Caco-2 (cell line): ENCODE data around the gene MED20. TPM values are rescaled to one million over a fixed set of nuclear protein-coding genes. Genes with fewer than 3 reads are reported as not detected.

Experiments
- BruUV-seq: library from RNA; stranded (reverse); fragments of 400-500 nt; replicated peaks from 2 replicates; lab custom pipeline; 2021; lab: Mats Ljungman, UMichigan
- CTCF ChIA-PET: fragments of 300-600 bp; sonication (Branson Sonifier 250); formaldehyde crosslinking; loops from one replicate; lab custom pipeline; 2022; ENCODE audit warnings: antibody characterized with exemption; lab: Charles Lee
- POLR2A ChIA-PET: fragments of 300-600 bp; sonication (Branson Sonifier 250); formaldehyde crosslinking; loops from one replicate; lab custom pipeline; 2022; ENCODE audit warnings: antibody characterized with exemption; lab: Charles Lee
- DNase-seq, 2 experiments: peaks; one replicate each; pipeline versions ENCODE4 v3.0.0 to v3.0.0-alpha.2; 2020 to 2022
- H3K27me3 ChIP-seq: replicated peaks from 2 replicates; pipeline ENCODE4 v1.6.0; 2011; ENCODE audit warnings: low read length; ENCODE audit not compliant: control insufficient read depth, insufficient read depth
- H3K36me3 ChIP-seq: 2 replicates; pipeline ENCODE4 v1.5.1; 2011; ENCODE audit warnings: low read length; ENCODE audit not compliant: control insufficient read depth, insufficient read depth
- H3K4me1 ChIP-seq: fragments of 250-450 bp; sonication (Bioruptor Pico); 2 replicates; pipeline ENCODE4 v1.5.1; 2020; ENCODE audit warnings: mild to moderate bottlenecking
- H3K4me3 ChIP-seq: 2 replicates; pipeline ENCODE4 v1.5.1; 2011; ENCODE audit warnings: low read depth, mild to moderate bottlenecking, control low read depth, low read length
- H3K9me3 ChIP-seq: fragments of 250-450 bp; sonication (Bioruptor Pico); 2 replicates; pipeline ENCODE4 v1.5.1; 2020; ENCODE audit warnings: mild to moderate bottlenecking, moderate library complexity
- H3K27ac Mint-ChIP-seq: one replicate; pipeline ENCODE4 v1.8.0; 2022; ENCODE audit warnings: mixed read lengths; ENCODE audit not compliant: unreplicated experiment
- H3K27me3 Mint-ChIP-seq: one replicate; pipeline ENCODE4 v1.8.0; 2022; ENCODE audit warnings: mixed read lengths; ENCODE audit not compliant: insufficient read depth, unreplicated experiment
- H3K36me3 Mint-ChIP-seq: one replicate; pipeline ENCODE4 v1.8.0; 2022; ENCODE audit warnings: mild to moderate bottlenecking, mixed read lengths; ENCODE audit not compliant: insufficient read depth, unreplicated experiment
- H3K4me1 Mint-ChIP-seq: one replicate; pipeline ENCODE4 v1.8.0; 2022; ENCODE audit warnings: low read depth, mixed read lengths; ENCODE audit not compliant: unreplicated experiment
- H3K4me3 Mint-ChIP-seq: one replicate; pipeline ENCODE4 v1.8.0; 2022; ENCODE audit warnings: mild to moderate bottlenecking, moderate library complexity, mixed read lengths; ENCODE audit not compliant: unreplicated experiment
- H3K9me3 Mint-ChIP-seq: one replicate; pipeline ENCODE4 v1.8.0; 2022; ENCODE audit warnings: mixed read lengths; ENCODE audit not compliant: unreplicated experiment
- CTCF ChIP-seq, 2 experiments: fragments of 200-600 bp in 1 of 2; IDR thresholded peaks; 1 replicate in 1 of 2; 2 replicates in 1 of 2; pipeline versions ENCODE4 v1.5.1 to v1.8.0; 2011 to 2022; ENCODE audit warnings: antibody characterized with exemption in 1 of 2, control low read depth in 1 of 2, inconsistent platforms in 1 of 2, low read depth in 1 of 2, low read length in 1 of 2, mild to moderate bottlenecking in 1 of 2, moderate library complexity in 1 of 2; ENCODE audit not compliant: insufficient read depth in 1 of 2, severe bottlenecking in 1 of 2, unreplicated experiment in 1 of 2
- intact Hi-C: fragments of 100-400 bp; cut with micrococcal nuclease; formaldehyde crosslinking; loops from one replicate; pipeline ENCODE4 v1.10.0; 2022; ENCODE audit not compliant: unreplicated experiment
- total RNA-seq: library from RNA; stranded (reverse); gene quantifications from 2 replicates; pipeline ENCODE4 v1.2.3, GENCODE V29; 2022

The MED20 gene
- total RNA-seq, 1 experiment from 2014 or later = 43.7 TPM

GRCh38 chr6:41937472-41937860, 16.5 kb upstream of the MED20 start:
- Histone ChIP-seq H3K4me3 (no peak overlapping the region), H3K27me3 (no peaks in the 10 kb centered on the region), H3K4me1 (peaks cover 33% of the 10 kb centered on the region), H3K9me3 (no peaks in the 10 kb centered on the region), H3K36me3 (peaks cover 3% of the 10 kb centered on the region)
- Mint-ChIP-seq H3K9me3 (no peaks in the 10 kb centered on the region), H3K27me3 (no peaks in the 10 kb centered on the region), H3K4me1 (peaks cover 17% of the 10 kb centered on the region), H3K36me3 (peaks cover 46% of the 10 kb centered on the region), H3K4me3 (no peak overlapping the region), H3K27ac (no peak overlapping the region)
- no peak for DNase-seq
- CTCF ChIA-PET = no interaction called here
- no TSS peak for BruUV-seq
- POLR2A ChIA-PET = no interaction called here
- intact Hi-C loops = loop anchor here (5.0 kb wide), 1 partner anchor 135 kb away; no protein-coding TSS in a partner anchor
- no peak for TF ChIP-seq CTCF (IDR thresholded peaks at IDR 0.05; ENCODE audit: insufficient read depth in 1 of 2, low read depth in 1 of 2, low read length in 1 of 2, severe bottlenecking in 1 of 2, unreplicated experiment in 1 of 2)

- POLR2A ChIA-PET = interaction anchor here (1.0 to 1.4 kb wide), 2 partner anchors 15 to 89 kb away, joined by 3 to 9 read pairs; partner anchors contain the start of genes BYSL and MED20
- Histone ChIP-seq H3K36me3 (peaks cover 3% of the 10 kb centered on the region), H3K4me3 (no peak overlapping the region), H3K9me3 (no peaks in the 10 kb centered on the region), H3K27me3 (no peaks in the 10 kb centered on the region), H3K4me1 (peaks cover 33% of the 10 kb centered on the region)
- H3K9me3 Mint-ChIP-seq = no peaks in the 10 kb centered on the region
- H3K4me1 Mint-ChIP-seq = peaks cover 17% of the 10 kb centered on the region
- peak overlapping the region; percentile 20 for H3K27ac Mint-ChIP-seq
- intact Hi-C loops = loop anchor here (1.0 to 5.0 kb wide), 6 partner anchors 31 to 156 kb away; partner anchors contain the start of gene PRICKLE4
- peak; percentile 68 to 80 for DNase-seq
- BruUV-seq = no TSS peak
- H3K36me3 Mint-ChIP-seq = peaks cover 58% of the 10 kb centered on the region
- peak; percentile 83 to 91 for TF ChIP-seq CTCF (IDR thresholded peaks at IDR 0.05; ENCODE audit: insufficient read depth in 1 of 2, low read depth in 1 of 2, low read length in 1 of 2, severe bottlenecking in 1 of 2, unreplicated experiment in 1 of 2)
- H3K27me3 Mint-ChIP-seq = no peaks in the 10 kb centered on the region
- H3K4me3 Mint-ChIP-seq = no peak overlapping the region
- CTCF ChIA-PET = interaction anchor here (0.5 to 2.6 kb wide), 7 partner anchors 12 to 109 kb away, joined by 3 to 13 read pairs (median 4); partner anchors contain the start of genes BYSL, MED20 and USP49
These were observed 15.3 kb upstream of the MED20 start for GRCh38 chr6:41936073-41936837.

- H3K36me3 ChIP-seq = peaks cover 3% of the 10 kb centered on the region
- Mint-ChIP-seq H3K27ac (peak overlapping the region; percentile 20), H3K27me3 (no peaks in the 10 kb centered on the region), H3K4me3 (no peak overlapping the region), H3K36me3 (peaks cover 64% of the 10 kb centered on the region), H3K9me3 (no peaks in the 10 kb centered on the region), H3K4me1 (peaks cover 17% of the 10 kb centered on the region)
- no peak for DNase-seq
- no peak for TF ChIP-seq CTCF (IDR thresholded peaks at IDR 0.05; ENCODE audit: insufficient read depth in 1 of 2, low read depth in 1 of 2, low read length in 1 of 2, severe bottlenecking in 1 of 2, unreplicated experiment in 1 of 2)
- intact Hi-C loops = loop anchor here (1.0 to 5.0 kb wide), 6 partner anchors 32 to 155 kb away; partner anchors contain the start of gene PRICKLE4
- peaks cover 33% of the 10 kb centered on the region for H3K4me1 ChIP-seq
- ChIA-PET POLR2A (interaction anchor here (1.0 to 1.4 kb wide), 2 partner anchors 15 to 88 kb away, joined by 3 to 9 read pairs; partner anchors contain the start of genes BYSL and MED20), CTCF (interaction anchor here (0.6 to 2.6 kb wide), 5 partner anchors 15 to 109 kb away, joined by 3 to 13 read pairs (median 4); partner anchors contain the start of genes BYSL, MED20 and USP49)
- no TSS peak for BruUV-seq
- no peaks in the 10 kb centered on the region for H3K9me3 ChIP-seq
- H3K4me3 ChIP-seq = no peak overlapping the region
- no peaks in the 10 kb centered on the region for H3K27me3 ChIP-seq
These were observed 14.7 kb upstream of the MED20 start for GRCh38 chr6:41935685-41936072.
